Brain microvascular endothelial cell (primary cell): ENCODE data around the gene CCDC187.

Experiments
- DNase-seq: peaks from one replicate; pipeline ENCODE4 v3.0.0-alpha.2; 2020
- H3K27ac ChIP-seq: fragments of 250-450 bp; sonication (Bioruptor Pico); 2 replicates; pipeline ENCODE4 v1.5.1; 2020; ENCODE audit warnings: mild to moderate bottlenecking, moderate library complexity
- H3K27me3 ChIP-seq: fragments of 250-450 bp; sonication (Bioruptor Pico); replicated peaks from 2 replicates; pipeline ENCODE4 v1.5.1; 2020; ENCODE audit warnings: mild to moderate bottlenecking
- H3K36me3 ChIP-seq: fragments of 250-450 bp; sonication (Bioruptor Pico); replicated peaks from 2 replicates; pipeline ENCODE4 v1.5.1; 2020; ENCODE audit warnings: mild to moderate bottlenecking
- H3K4me3 ChIP-seq: 2 replicates; pipeline ENCODE4 v1.5.1; 2011; ENCODE audit warnings: low read depth, mild to moderate bottlenecking, control low read depth, low read length, moderate library complexity
- in situ Hi-C: cut with HindIII; loops from 2 replicates; pipeline ENCODE4 v1.10.0; 2017; ENCODE audit warnings: low sequenced_read_pairs, low pct_ligation_motif_present
- TF ChIP-seq, protein P1 (sequence below): IDR thresholded peaks from 2 replicates; pipeline ENCODE4 v1.5.1; 2011; ENCODE audit warnings: low read depth, mild to moderate bottlenecking, moderate library complexity, low read length, control low read depth, inconsistent platforms; ENCODE audit errors: missing control alignments

Gene CCDC187

DNA sequence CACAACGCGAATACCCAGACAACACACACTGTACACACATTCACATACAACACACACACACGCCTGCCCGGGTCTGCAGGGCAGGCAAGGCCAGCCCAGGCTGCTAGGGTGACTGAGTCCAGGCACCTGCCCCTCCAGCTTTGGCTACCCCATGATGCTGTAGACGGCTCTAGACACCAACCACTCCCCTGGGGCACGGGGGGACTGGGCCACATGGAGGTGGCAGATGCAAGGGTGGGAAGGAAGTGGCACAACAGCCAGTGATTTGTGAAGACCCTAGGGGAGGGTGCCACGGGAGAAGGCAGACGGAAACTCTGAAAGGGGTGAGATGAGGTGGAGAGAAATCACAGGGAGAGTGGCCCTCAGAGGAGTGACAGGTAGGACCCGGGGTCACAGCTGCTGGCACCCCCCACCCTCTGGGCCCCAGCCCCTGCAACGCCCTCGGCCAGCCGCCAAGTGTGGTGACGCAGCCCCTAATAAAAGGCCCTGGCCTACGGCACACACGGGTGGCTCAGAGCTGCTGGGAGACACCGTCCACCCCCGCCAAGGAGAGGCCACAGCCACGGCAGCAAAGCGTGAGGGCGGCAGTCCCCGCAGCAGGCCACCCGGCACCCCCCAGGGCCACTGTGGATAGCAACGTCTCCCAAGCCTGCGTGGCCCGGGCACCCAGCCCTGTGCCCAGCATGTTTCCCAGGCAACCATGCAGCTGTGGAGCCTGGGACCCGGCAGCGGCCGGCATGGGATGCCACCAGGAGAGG is 6.6 kb upstream of the CCDC187 start:
- no peak overlapping the region for H3K4me3 ChIP-seq
- in situ Hi-C loops = no loop called here
- no peak overlapping the region for H3K27ac ChIP-seq
- H3K27me3 ChIP-seq = no peaks in the 10 kb centered on the region
- DNase-seq = no peak
- H3K36me3 ChIP-seq = no peaks in the 10 kb centered on the region
- TF ChIP-seq, protein P1, sequence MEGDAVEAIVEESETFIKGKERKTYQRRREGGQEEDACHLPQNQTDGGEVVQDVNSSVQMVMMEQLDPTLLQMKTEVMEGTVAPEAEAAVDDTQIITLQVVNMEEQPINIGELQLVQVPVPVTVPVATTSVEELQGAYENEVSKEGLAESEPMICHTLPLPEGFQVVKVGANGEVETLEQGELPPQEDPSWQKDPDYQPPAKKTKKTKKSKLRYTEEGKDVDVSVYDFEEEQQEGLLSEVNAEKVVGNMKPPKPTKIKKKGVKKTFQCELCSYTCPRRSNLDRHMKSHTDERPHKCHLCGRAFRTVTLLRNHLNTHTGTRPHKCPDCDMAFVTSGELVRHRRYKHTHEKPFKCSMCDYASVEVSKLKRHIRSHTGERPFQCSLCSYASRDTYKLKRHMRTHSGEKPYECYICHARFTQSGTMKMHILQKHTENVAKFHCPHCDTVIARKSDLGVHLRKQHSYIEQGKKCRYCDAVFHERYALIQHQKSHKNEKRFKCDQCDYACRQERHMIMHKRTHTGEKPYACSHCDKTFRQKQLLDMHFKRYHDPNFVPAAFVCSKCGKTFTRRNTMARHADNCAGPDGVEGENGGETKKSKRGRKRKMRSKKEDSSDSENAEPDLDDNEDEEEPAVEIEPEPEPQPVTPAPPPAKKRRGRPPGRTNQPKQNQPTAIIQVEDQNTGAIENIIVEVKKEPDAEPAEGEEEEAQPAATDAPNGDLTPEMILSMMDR = no peak

DNA sequence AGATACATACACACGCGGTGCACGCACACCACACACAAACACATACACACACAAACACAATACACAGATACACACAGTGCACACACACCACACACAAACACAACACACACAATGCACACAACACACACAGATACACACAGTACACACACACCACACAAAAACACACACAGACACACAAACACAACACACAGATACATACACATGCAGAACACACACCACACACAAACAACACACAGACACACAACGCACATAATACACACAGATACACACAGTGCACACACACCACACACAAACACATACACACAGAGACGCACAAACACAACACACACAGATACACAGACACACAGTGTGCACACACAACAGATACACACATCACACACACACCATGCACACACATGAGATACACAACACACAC is 5.9 kb upstream of the CCDC187 start:
- H3K4me3 ChIP-seq = no peak overlapping the region
- no peaks in the 10 kb centered on the region for H3K27me3 ChIP-seq
- in situ Hi-C loops = no loop called here

DNA sequence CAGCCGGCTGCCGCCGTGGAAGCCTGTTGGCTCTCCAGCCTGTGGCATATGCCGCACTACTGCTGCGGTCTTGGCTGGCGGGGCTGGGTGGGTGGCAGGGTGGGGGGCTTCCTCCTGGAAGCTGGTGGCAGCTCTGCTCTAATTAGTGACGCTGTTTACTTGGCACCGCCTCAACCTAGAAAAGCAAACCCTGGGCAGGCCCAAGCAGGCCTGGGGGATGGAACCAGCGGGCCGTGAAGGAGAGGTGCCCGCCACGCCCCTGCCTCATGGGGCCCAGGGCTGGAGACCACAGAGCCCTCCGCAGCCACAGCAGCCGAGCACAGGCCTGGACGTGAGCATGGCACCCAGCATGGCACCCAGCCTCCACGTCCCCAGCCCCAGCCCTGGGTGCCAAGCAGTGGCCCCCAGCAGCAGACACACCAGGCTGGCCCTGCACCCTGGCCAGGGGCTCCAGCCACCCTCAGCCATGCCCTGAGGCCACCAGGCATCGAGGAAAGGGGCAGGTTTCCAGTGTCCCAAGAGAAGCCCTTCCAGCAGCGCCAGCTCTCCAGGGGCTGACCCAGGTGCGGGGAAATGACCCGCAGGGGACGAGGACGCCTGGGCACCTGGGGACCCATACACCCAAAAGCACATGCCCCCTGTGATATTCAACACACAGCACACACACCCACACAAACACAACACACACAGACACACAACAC is 5.4 kb upstream of the CCDC187 start:
- TF ChIP-seq, protein P1 = no peak
- H3K4me3 ChIP-seq = no peak overlapping the region
- in situ Hi-C loops = no loop called here

More for the DNA sequence above, 5.9 kb upstream of the CCDC187 start:
- TF ChIP-seq, protein P1 = no peak
- no peaks in the 10 kb centered on the region for H3K36me3 ChIP-seq
- no peak for DNase-seq
- no peak overlapping the region for H3K27ac ChIP-seq

DNA sequence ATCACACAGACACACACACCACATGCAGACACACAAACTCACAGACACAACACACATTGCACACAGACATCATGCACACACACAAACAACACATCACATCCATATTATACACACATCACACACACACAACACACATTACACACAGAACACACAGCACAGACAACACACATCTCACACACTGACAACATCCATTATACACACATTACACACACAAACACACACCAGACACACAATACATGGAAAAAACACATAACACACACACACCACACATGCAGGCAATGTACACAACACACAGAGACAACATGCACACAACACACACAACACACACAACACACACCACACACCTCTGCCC is 4.8 kb upstream of the CCDC187 start:
- TF ChIP-seq, protein P1 = no peak
- no peak overlapping the region for H3K4me3 ChIP-seq
- no peak for DNase-seq
- no peaks in the 10 kb centered on the region for H3K27me3 ChIP-seq
- no peak overlapping the region for H3K27ac ChIP-seq
- H3K36me3 ChIP-seq = no peaks in the 10 kb centered on the region
- in situ Hi-C loops = no loop called here

More for the DNA sequence above, 5.4 kb upstream of the CCDC187 start:
- DNase-seq = no peak
- H3K27ac ChIP-seq = no peak overlapping the region
- no peaks in the 10 kb centered on the region for H3K27me3 ChIP-seq
- no peaks in the 10 kb centered on the region for H3K36me3 ChIP-seq

DNA sequence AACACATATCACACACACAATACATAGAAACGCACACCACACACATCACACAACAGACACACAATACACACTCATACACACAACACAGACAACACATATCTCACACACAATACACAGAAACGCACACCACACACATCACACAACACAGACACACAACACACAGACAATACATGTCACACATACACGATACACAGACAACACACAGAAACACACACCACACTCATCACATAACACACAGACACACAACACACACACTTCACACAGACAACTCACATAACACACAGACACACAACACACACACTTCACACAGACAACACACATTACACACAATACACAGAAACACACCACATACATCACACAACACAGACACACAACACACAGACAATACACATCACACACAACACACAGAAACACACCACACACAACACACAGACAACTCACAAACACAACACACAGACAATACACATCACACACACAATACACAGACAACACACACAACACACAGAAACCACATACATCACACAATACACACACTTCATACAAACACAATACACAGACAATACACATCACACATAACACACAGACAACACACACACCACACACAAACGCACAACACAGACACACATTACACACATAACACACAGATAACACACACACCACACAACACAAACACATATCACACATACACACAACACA is 4.3 kb upstream of the CCDC187 start:
- DNase-seq = no peak
- H3K27ac ChIP-seq = no peak overlapping the region
- TF ChIP-seq, protein P1 = no peak
- in situ Hi-C loops = no loop called here
- no peak overlapping the region for H3K4me3 ChIP-seq
- H3K36me3 ChIP-seq = no peaks in the 10 kb centered on the region
- no peaks in the 10 kb centered on the region for H3K27me3 ChIP-seq
